ENCODE results near the gene CELA2B. TPM values are rescaled to one million over a fixed set of nuclear protein-coding genes. Genes with fewer than 3 reads are reported as not detected.
A peak's percentile ranks its signal among the peaks of the same experiment; 100 is the strongest.

Gene CELA2B
- total and polyA plus RNA-seq, 9 of the 15 experiments (the other 6 are each of a cell fraction or from before 2014, with no cell fraction given) = 0.25 to 2.1 (median 0.38) TPM; not detected in 5

- TF ChIP-seq CBX5 (IDR thresholded peaks at IDR 0.05; ENCODE audit: borderline replicate concordance, low read depth) (no peak), CBX1 (IDR thresholded peaks at IDR 0.05; ENCODE audit: low read depth) (peak; percentile 94; the same call in 1 of the 2 replicates), E2F6 (IDR thresholded peaks at IDR 0.05; ENCODE audit: borderline replicate concordance in 1 of 2, extremely low read depth in 1 of 2, insufficient read depth in 1 of 2, insufficient read length in 1 of 2, low read depth in 1 of 2, low read length in 1 of 2, poor library complexity in 1 of 2, severe bottlenecking in 1 of 2) (peak in 1 of 2 experiments; percentile 28), HNRNPLL (IDR thresholded peaks at IDR 0.05; ENCODE audit: low read depth, low read length, poor library complexity, severe bottlenecking) (peak; percentile 56), ZFP30 (CRISPR knock-in tag; IDR thresholded peaks at IDR 0.05; ENCODE audit: borderline replicate concordance) (no peak), ZNF316 (IDR thresholded peaks at IDR 0.05) (peak; percentile 47), EP400 (IDR thresholded peaks at IDR 0.05) (peak; percentile 90), CREB3L1 (IDR thresholded peaks at IDR 0.05; ENCODE audit: borderline replicate concordance, low read depth) (peak; percentile 85), POLR2H (tag; IDR thresholded peaks at IDR 0.05; ENCODE audit: low read depth) (0 out of 2 replicates have a peak, but pooled peaks have one; percentile 54), TCF15 (CRISPR knock-in tag; IDR thresholded peaks at IDR 0.05) (no peak), ZNF609 (CRISPR knock-in tag; IDR thresholded peaks at IDR 0.05; ENCODE audit: borderline replicate concordance) (peak; percentile 90; the same call in 1 of the 2 replicates), PHF21A (IDR thresholded peaks at IDR 0.05; ENCODE audit: borderline replicate concordance, low read depth) (no peak; the same call in 1 of the 2 replicates), ZMIZ1 (IDR thresholded peaks at IDR 0.05; ENCODE audit: low read depth in 2 of 2, low read length in 2 of 2) (peak in 1 of 2 experiments; percentile 16; a peak in 1 of 4 replicates)
Measured at GRCh38 chr1:15526490-15527339, 50.8 kb downstream of the CELA2B start, which contains the start of gene DNAJC16 (continued).
